ENCODE measurements around the gene NRG3. TPM values are rescaled to one million over a fixed set of nuclear protein-coding genes. Genes with fewer than 3 reads are reported as not detected.

Gene NRG3
- total RNA-seq, 8 experiments from 2014 or later, result 0.28 to 17.2 (median 13.6) TPM; not detected in 1

DNA sequence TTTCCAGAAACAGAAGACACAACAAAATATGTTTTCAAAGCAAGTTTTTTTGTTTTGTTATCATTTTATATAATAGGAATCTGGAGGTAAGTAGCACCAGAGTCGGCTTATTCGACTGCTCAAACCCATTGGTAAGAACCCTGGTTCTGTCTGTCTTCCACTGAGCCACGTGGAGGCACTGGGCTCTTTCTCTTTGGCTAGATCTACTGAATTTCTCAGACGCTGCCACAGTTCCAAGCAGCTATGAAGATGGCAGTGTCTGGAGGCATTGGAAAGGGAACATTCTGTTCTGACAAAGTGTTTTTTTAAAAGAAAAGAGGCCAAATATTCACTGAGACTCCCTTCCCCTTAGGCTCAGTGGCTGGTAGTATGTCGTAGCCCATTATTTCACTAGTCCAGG, 338.8 kb downstream of the NRG3 start:
- no peak for ATAC-seq (replicated peaks in 6 of 8)
- Histone ChIP-seq H3K27ac (no peak overlapping the region), H3K4me1 (replicated peaks in 1 of 2) (no peaks in the 10 kb centered on the region), H3K4me3 (no peak overlapping the region)
- in situ Hi-C loops (cut with MboI; ENCODE audit: low pct_unique_long_range_greater_than_20kb in 2 of 9, low sequenced_read_pairs in 9 of 9, unreplicated experiment in 9 of 9), result no loop called here
- WGBS, 10 experiments, result 0 to 100% (median 83%) methylated on average over 1 to 5 of the region's 5 CpGs; no CpG with 5 or more reads in 1 of the 10 experiments

DNA sequence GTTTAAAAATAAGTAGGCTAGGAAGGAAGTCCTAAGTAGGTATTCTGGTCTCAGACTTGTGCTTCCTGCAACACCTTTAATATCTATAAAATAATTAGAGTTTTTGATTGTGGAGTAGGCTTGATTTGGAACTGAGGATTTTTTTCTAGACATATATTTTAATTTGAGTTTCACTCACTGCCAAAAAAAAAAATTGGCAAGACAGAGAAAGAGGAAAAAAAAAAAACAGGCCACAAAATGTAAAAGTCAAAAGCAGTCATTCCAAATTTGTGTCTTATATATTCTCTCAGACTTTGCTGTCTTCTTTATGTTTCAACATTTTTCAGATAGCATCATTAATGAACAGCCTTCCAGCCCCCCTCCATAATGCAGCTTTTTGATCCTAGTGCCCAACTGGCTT, 346.1 kb downstream of the NRG3 start:
- Histone ChIP-seq H3K4me1 (replicated peaks in 1 of 2) (no peaks in the 10 kb centered on the region), H3K4me3 (no peak overlapping the region), H3K27ac (no peak overlapping the region)
- no peak for ATAC-seq (replicated peaks in 6 of 8)
- in situ Hi-C loops (cut with MboI; ENCODE audit: low pct_unique_long_range_greater_than_20kb in 2 of 9, low sequenced_read_pairs in 9 of 9, unreplicated experiment in 9 of 9), result no loop called here

DNA sequence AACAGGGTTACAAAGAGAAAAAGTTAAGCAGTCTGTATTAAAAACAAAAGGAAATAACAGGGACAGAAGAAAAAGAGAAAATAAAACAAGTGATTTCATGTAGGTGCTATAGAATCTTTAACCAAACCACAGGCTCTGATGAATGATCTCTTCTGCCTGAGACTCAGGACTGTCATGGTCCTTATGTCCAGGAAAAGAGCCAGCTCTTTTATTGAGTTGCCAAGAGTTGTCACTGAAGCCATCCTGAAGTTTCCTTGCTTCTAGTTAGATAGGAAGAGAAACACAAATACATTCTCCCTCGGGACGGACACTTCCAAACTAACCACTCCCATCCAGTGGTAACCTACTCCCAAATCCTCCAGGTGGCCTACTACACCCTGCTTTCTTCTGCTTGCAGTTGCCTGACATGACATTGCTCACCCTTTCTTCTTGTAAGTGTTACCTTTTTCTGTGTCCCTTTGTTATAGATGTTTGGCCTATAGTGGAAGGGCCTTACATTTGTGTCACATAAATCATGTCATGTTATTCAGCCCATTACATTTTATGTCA, 346.7 kb downstream of the NRG3 start:
- no peak overlapping the region for H3K4me3 ChIP-seq
- ATAC-seq (replicated peaks in 6 of 8), result no peak
- WGBS, 10 experiments, result 0 to 86% (median 58%) methylated on average over 1 to 2 of the region's 2 CpGs; no CpG with 5 or more reads in 2 of the 10 experiments
- in situ Hi-C loops (cut with MboI; ENCODE audit: low pct_unique_long_range_greater_than_20kb in 2 of 9, low sequenced_read_pairs in 9 of 9, unreplicated experiment in 9 of 9), result no loop called here
- no peaks in the 10 kb centered on the region for H3K4me1 ChIP-seq (replicated peaks in 1 of 2)
- H3K27ac ChIP-seq, result no peak overlapping the region

DNA sequence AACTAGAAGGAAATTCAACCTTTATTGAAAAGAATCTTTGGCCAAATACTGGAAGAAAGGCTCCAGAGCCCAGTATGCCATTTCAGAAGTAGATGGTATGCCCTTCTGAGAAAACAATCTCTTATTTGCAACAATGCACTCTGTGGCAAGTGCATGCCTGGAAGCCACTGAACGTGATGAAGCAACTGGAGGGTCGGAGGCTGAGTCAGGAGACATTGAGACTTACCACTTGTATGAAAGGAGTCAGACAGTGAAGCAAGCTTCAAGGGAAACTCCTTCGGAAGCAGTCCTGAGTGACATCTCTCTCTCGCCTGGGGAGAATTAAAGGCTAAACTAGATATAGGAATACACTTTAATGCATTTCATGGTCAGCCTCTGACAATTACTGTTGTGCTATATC, 353.7 kb downstream of the NRG3 start:
- H3K27ac ChIP-seq, result no peak overlapping the region
- no peak for ATAC-seq (replicated peaks in 6 of 8)
- in situ Hi-C loops (cut with MboI; ENCODE audit: low pct_unique_long_range_greater_than_20kb in 2 of 9, low sequenced_read_pairs in 9 of 9, unreplicated experiment in 9 of 9), result no loop called here
- 0 to 93% (median 83%) methylated on average over 1 to 4 of the region's 4 CpGs; no CpG with 5 or more reads in 1 of the 10 experiments for WGBS, 10 experiments
- H3K4me1 ChIP-seq (replicated peaks in 1 of 2), result no peaks in the 10 kb centered on the region
- H3K4me3 ChIP-seq, result no peak overlapping the region

DNA sequence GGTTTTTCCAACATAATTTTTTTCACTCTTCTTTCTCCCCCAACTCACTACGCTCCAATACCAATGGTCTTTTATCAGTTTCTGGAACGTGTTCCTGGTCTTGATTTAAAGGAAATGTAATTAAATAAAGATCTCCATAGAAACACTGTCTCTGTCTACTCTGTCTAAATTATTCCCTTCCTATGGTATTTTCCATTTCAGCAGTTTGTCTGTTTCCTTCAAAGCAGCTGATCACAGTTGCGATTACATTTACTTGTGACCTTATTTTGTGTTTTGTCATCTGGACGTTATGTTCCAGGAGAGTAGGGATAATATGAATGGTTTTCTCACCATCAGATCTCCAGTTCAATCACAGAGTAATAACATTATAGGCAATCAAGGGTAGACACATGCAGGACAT, 359.2 kb downstream of the NRG3 start:
- ATAC-seq (replicated peaks in 6 of 8), result no peak
- 3 to 100% (median 57%) methylated on average over 1 to 4 of the region's 4 CpGs; no CpG with 5 or more reads in 1 of the 10 experiments for WGBS, 10 experiments
- no peak overlapping the region for H3K4me3 ChIP-seq
- peaks cover 2 to 5% of the 10 kb centered on the region in 2 donors for H3K4me1 ChIP-seq (replicated peaks in 1 of 2)
- no peak overlapping the region for H3K27ac ChIP-seq
- in situ Hi-C loops (cut with MboI; ENCODE audit: low pct_unique_long_range_greater_than_20kb in 2 of 9, low sequenced_read_pairs in 9 of 9, unreplicated experiment in 9 of 9), result no loop called here

DNA sequence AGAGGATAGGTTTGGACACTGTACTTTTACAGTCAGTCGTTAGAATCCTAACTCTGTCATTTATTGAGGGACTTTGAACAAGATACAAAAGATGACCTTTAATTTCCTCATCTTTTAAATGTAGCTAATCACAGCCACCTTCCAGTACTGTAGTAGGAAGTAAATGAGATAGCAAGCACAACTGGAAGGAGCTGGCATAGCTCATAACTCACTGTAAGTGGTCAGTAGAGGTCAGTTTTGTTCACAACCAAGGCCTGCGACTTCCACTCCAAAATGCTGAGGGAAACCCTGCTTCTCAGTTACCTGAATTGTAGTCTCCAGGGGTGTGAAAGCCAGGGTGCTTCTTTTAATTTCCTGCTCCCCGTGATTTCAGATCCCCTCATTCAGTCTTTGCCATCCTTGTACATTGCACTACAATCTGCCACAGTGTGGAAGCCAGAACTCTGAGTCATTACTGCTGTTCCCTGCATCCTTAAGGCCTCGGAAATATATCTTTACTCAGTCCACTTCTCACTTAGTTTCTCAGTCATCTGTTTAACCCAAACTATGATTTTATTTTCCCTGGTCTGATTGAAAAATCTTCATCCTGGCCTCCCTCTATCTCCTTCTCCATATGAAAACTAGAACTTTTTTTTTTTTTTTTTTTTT, 361.2 kb downstream of the NRG3 start:
- ATAC-seq (replicated peaks in 6 of 8), result peak in 5 of 8 experiments; percentile 36 to 72 (median 64)
- in situ Hi-C loops (cut with MboI; ENCODE audit: low pct_unique_long_range_greater_than_20kb in 2 of 9, low sequenced_read_pairs in 9 of 9, unreplicated experiment in 9 of 9), result no loop called here
- Histone ChIP-seq H3K4me3 (no peak overlapping the region), H3K27ac (no peak overlapping the region), H3K4me1 (replicated peaks in 1 of 2) (peaks cover 2 to 5% of the 10 kb centered on the region in 2 donors)
- WGBS, 10 experiments, result 20 to 100% (median 54%) methylated on average over 1 to 4 of the region's 4 CpGs; no CpG with 5 or more reads in 1 of the 10 experiments

DNA sequence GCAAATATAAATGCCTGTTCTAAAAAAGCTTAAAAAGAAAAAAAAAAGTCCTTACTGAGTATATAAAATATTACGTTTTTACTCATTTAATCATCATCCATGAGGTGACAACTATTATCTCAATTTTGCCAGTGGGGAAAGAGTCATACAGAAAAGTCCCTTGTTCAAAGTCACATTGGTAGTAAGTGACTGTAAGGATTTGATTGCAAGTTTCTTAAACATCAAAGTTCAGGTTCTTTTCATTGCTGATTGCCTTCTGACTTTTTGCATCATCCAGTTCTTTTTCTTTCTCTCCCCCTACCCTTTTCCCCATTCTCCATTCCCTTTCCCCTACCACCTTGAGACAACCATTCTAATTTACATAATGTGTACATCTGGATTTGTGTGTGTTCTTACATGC, 363.3 kb downstream of the NRG3 start:
- Histone ChIP-seq H3K4me1 (replicated peaks in 1 of 2) (peaks cover 2 to 5% of the 10 kb centered on the region in 2 donors), H3K4me3 (no peak overlapping the region), H3K27ac (no peak overlapping the region)
- in situ Hi-C loops (cut with MboI; ENCODE audit: low pct_unique_long_range_greater_than_20kb in 2 of 9, low sequenced_read_pairs in 9 of 9, unreplicated experiment in 9 of 9), result no loop called here
- ATAC-seq (replicated peaks in 6 of 8), result no peak
- WGBS, 10 experiments, result 0 to 78% (median 64%) methylated on average over 1 of the region's 1 CpG; no CpG with 5 or more reads in 1 of the 10 experiments

DNA sequence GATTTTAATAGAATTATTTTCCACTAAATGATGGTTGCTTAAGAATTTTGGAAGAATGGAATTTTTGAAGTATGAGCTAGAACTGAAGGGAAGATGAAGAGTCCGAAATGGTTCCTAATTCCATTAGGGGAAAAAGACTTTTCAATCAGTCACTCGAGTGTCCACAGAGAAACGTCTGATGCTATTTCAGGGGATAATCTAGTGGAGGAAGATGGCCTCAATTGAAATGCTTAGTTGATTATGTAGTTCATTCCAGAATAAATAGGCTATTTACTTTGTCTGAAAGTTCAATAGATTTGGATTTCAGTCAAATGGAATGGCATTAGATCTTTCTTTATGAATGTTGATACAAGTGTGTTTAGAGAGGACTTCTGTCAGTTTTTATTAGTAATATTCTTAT, 365.4 kb downstream of the NRG3 start:
- Histone ChIP-seq H3K4me1 (replicated peaks in 1 of 2) (peaks cover 2 to 3% of the 10 kb centered on the region in 2 donors), H3K4me3 (no peak overlapping the region), H3K27ac (no peak overlapping the region)
- in situ Hi-C loops (cut with MboI; ENCODE audit: low pct_unique_long_range_greater_than_20kb in 2 of 9, low sequenced_read_pairs in 9 of 9, unreplicated experiment in 9 of 9), result no loop called here
- no peak for ATAC-seq (replicated peaks in 6 of 8)
- 10 to 87% (median 64%) methylated on average over 2 to 3 of the region's 3 CpGs; no CpG with 5 or more reads in 1 of the 10 experiments for WGBS, 10 experiments

DNA sequence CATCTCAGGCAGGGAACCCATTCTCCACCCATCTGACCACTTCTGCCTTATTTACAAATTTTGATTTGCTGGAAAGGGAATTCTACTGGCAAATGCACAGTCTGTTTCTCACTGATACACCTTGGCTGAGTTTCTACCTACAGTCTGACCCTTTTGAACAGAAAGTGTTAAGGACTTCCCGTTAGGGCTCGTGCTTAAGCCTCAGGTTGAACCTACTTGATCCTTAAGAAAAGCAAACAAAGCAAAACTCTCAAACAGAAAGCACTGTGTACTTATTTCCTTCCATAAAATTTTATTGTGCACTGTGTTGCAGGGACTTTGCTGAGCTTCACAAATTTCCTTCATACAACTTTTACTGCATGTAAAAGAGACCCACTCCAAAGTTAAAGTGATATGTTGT, 367.8 kb downstream of the NRG3 start:
- WGBS, 10 experiments, result 0 to 100% (median 66%) methylated on average over 1 to 2 of the region's 2 CpGs; no CpG with 5 or more reads in 2 of the 10 experiments
- in situ Hi-C loops (cut with MboI; ENCODE audit: low pct_unique_long_range_greater_than_20kb in 2 of 9, low sequenced_read_pairs in 9 of 9, unreplicated experiment in 9 of 9), result no loop called here
- H3K27ac ChIP-seq, result no peak overlapping the region
- ATAC-seq (replicated peaks in 6 of 8), result no peak
- H3K4me3 ChIP-seq, result no peak overlapping the region
- no peaks in the 10 kb centered on the region for H3K4me1 ChIP-seq (replicated peaks in 1 of 2)

DNA sequence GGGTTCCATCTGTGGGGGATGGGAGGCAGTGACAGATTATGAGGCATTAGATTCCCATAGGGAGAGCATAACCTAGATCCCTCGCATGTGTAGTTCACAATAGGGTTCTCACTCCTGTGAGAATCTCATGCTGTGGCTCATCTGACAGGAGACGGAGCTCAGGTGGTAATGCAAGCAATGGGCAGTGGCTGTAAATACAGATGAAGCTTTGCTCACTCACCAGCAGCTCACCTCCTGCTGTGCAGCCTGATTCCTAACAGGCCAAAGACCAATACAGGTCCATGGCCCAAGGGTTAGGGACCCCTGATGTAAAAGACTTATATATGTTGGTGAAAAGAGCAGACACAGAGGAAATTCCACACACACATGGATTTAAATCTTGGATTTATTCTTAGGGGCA, 370.2 kb downstream of the NRG3 start:
- in situ Hi-C loops (cut with MboI; ENCODE audit: low pct_unique_long_range_greater_than_20kb in 2 of 9, low sequenced_read_pairs in 9 of 9, unreplicated experiment in 9 of 9), result no loop called here
- 0 to 100% (median 86%) methylated on average over 1 to 2 of the region's 2 CpGs; no CpG with 5 or more reads in 5 of the 10 experiments for WGBS, 10 experiments
- no peak for ATAC-seq (replicated peaks in 6 of 8)
- H3K4me3 ChIP-seq, result no peak overlapping the region
- peaks cover 0 to 13% of the 10 kb centered on the region in 2 donors for H3K4me1 ChIP-seq (replicated peaks in 1 of 2)
- no peak overlapping the region for H3K27ac ChIP-seq

DNA sequence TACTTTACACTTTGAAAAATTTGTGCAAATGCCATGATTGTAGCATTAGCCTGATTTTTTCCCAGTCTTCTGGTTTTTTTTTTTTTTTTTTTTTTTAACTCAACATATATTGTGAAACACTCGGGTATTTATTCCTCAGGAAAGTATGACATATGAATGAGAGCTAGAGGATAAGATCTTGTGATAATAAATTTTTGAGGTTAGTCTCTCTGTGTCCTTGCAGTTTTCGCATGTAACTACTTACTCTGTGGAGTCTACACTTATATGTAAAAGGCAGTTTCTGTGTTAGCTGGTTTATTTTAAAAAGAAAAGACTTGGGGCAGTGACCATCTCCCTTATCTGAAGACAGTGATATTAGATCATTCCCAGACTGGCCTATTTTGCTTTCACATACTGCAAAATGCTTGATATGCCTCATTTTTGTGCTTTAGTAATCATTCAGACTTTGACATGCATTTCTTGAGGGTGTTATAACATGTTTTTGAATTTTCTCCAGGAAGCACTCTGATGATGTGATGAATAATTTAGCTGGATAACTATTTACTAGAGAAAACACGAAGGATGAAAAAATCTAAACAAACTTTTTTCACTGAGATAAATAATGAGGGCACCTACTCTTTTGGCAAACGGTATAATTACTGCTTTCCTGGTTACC, 371.0 kb downstream of the NRG3 start:
- no peak for ATAC-seq (replicated peaks in 6 of 8)
- in situ Hi-C loops (cut with MboI; ENCODE audit: low pct_unique_long_range_greater_than_20kb in 2 of 9, low sequenced_read_pairs in 9 of 9, unreplicated experiment in 9 of 9), result no loop called here
- no peak overlapping the region for H3K27ac ChIP-seq

DNA sequence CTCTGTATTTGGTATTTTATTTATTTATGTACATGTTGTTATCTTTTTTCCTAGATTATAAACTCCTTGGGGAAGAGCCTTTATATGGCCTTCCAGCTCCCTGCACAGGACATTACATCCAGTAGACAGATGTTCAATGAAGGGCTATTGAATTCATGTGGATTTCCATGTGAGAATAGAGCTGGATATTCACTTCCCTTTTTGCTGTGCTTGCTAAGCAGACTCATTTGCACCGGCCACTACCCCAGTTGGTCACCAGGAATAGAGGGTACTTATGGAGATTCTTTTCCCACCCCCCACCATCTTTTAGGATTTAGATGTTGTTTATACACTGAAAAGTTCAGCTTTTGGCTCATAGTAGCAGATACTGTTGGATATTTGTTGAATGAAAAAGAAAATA, 374.1 kb downstream of the NRG3 start:
- ATAC-seq (replicated peaks in 6 of 8), result no peak
- H3K4me3 ChIP-seq, result no peak overlapping the region
- H3K4me1 ChIP-seq (replicated peaks in 1 of 2), result peaks cover 0 to 13% of the 10 kb centered on the region in 2 donors
- no peak overlapping the region for H3K27ac ChIP-seq
- in situ Hi-C loops (cut with MboI; ENCODE audit: low pct_unique_long_range_greater_than_20kb in 2 of 9, low sequenced_read_pairs in 9 of 9, unreplicated experiment in 9 of 9), result no loop called here
- 0 to 100% (median 36%) methylated on average over 1 of the region's 1 CpG; no CpG with 5 or more reads in 2 of the 10 experiments for WGBS, 10 experiments

More for the DNA sequence above, 371.0 kb downstream of the NRG3 start:
- 2 to 97% (median 68%) methylated on average over 3 to 4 of the region's 4 CpGs for WGBS, 10 experiments
- Histone ChIP-seq H3K4me1 (replicated peaks in 1 of 2) (peaks cover 0 to 13% of the 10 kb centered on the region in 2 donors), H3K4me3 (no peak overlapping the region)

DNA sequence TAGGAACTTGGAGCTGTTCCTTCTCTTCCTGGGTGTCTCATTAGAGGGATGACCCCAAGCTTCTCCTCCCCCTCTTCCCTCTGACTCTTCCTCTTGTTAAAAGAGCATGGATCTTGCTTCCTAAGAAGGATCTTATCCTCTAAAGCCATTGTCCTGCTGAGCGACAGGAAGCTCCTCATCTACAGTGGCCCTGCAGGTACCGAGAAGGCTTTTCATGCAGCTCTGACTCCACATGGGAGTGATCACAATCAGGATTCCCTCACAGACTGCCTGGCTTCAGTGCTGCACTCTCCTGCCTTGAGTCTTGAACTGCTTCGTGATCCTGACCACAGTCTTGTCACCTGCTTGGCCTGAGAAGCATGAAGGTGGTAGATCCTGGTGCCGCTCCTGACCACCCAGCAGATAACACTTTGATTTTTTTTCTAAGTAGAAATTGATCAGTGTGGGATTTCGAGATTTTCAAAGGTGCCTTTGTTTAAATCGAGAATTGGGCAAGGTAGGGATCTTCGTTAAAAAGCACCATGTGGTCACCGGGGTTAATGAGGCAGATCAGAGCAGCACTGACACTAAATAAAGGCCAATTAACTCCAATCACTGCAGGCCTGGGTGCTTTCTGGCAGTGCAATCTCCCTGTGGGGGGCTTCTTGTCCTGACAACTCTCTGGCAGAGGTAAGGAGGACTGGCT, 376.4 kb downstream of the NRG3 start:
- H3K4me3 ChIP-seq, result no peak overlapping the region
- in situ Hi-C loops (cut with MboI; ENCODE audit: low pct_unique_long_range_greater_than_20kb in 2 of 9, low sequenced_read_pairs in 9 of 9, unreplicated experiment in 9 of 9), result no loop called here
- H3K4me1 ChIP-seq (replicated peaks in 1 of 2), result peaks cover 0 to 13% of the 10 kb centered on the region in 2 donors
- ATAC-seq (replicated peaks in 6 of 8), result no peak
- 3 to 100% (median 81%) methylated on average over 1 to 8 of the region's 8 CpGs; no CpG with 5 or more reads in 1 of the 10 experiments for WGBS, 10 experiments
- H3K27ac ChIP-seq, result no peak overlapping the region

Data from motor neuron (in vitro differentiated cells).